Stimulated activated CD8-positive, alpha-beta memory T cell treated with anti-CD3 and anti-CD28 coated beads, Interleukin-2, amount 100 ng/mL, for 1 hour (primary cell): ENCODE data around the gene SUN2.

Source experiments
- DNase-seq, 2 donors: peaks; one replicate each; pipeline ENCODE4 v3.0.0-alpha.2; 2020; ENCODE audit warnings: low read depth in 2 of 2

SUN2 gene

GRCh38 chr22:38697425-38698089, 58.2 kb downstream of the SUN2 start:
- no peak for DNase-seq

GRCh38 chr22:38696606-38697424, 59.0 kb downstream of the SUN2 start:
- peak in 1 of 2 donors; percentile 9 for DNase-seq

- no peak for DNase-seq
Observed at GRCh38 chr22:38694940-38695339, 60.9 kb downstream of the SUN2 start.

GRCh38 chr22:38694049-38694448, 61.7 kb downstream of the SUN2 start:
- DNase-seq = no peak

- DNase-seq = no peak
Observed at GRCh38 chr22:38689651-38690050, 66.1 kb downstream of the SUN2 start.

- no peak for DNase-seq
Observed at GRCh38 chr22:38685761-38686160, 70.0 kb downstream of the SUN2 start.

GRCh38 chr22:38684895-38685294, 70.9 kb downstream of the SUN2 start:
- DNase-seq = no peak
